ENCODE measurements around the gene UBA6.

DNA sequence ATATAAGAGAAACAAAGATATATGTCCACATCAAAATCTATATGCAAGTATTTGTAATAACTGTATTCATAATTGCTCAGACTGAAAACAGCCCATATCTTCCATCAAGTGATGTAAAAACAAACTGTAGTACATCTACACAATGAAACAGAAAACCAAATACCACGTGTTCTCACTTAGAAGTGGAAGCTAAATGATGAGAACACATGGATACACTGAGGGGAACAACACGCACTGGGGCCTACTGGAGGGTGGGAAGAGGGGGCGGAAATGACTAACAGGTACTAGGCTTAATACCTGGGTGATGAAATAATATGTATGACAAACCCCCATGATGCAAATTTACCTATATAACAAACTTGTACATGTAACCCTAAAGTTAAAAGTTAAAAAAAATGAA lies 42.7 kb downstream of the UBA6 start:
- TF ChIP-seq CTCF (conservative IDR thresholded peaks at IDR 0.05 in 1 of 2, IDR thresholded peaks at IDR 0.05 in 1 of 2; ENCODE audit: low read depth in 1 of 2, low read length in 2 of 2) (no peak), EZH2 (IDR thresholded peaks at IDR 0.05; ENCODE audit: low read length, missing control alignments) (no peak)
